Neuron (in vitro differentiated cells): Measurements from ENCODE around the gene ARHGAP24.

Experiments used
- H2AFZ ChIP-seq: one replicate; pipeline ENCODE4 v1.6.1; 2013; ENCODE audit warnings: low read depth, mild to moderate bottlenecking, inconsistent platforms, low read length, moderate library complexity
- H3K27me3 ChIP-seq: one replicate; pipeline ENCODE4 v1.6.1; 2013; ENCODE audit warnings: low read length; ENCODE audit not compliant: insufficient read depth
- H3K36me3 ChIP-seq: one replicate; pipeline ENCODE4 v1.6.1; 2013; ENCODE audit warnings: low read length; ENCODE audit not compliant: insufficient read depth
- H3K4me1 ChIP-seq: one replicate; pipeline ENCODE4 v1.6.1; 2013; ENCODE audit warnings: low read length; ENCODE audit not compliant: insufficient read depth
- H3K4me3 ChIP-seq: 2 replicates; pipeline ENCODE4 v1.5.1; 2013; ENCODE audit warnings: mild to moderate bottlenecking, low read length, moderate library complexity
- H3K9me3 ChIP-seq: one replicate; pipeline ENCODE4 v1.6.1; 2013; ENCODE audit warnings: low read length

ARHGAP24 gene

DNA sequence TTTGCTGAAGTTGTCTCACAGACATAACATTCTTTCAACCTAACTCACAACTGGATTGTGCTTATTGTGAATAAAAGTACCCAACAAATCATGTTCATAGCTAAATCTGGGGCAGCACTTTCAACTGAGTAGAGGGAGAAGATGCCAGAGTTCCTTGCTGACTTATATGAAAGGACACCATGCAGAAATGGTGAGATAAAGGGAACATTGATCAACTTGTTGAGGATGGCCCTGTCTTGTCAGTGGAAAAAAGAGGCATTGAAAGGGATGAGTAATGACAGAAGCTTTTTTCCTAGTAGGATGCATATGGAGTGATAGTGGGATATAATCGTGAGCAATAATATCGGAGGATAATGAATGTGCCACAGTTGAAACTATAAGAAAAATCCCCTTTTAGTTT, 221.7 kb downstream of the ARHGAP24 start:
- Histone ChIP-seq H3K4me3 (no peak overlapping the region), H3K4me1 (no peaks in the 10 kb centered on the region), H3K36me3 (no peaks in the 10 kb centered on the region), H3K27me3 (no peaks in the 10 kb centered on the region), H3K9me3 (no peaks in the 10 kb centered on the region), H2AFZ (no peak overlapping the region)

DNA sequence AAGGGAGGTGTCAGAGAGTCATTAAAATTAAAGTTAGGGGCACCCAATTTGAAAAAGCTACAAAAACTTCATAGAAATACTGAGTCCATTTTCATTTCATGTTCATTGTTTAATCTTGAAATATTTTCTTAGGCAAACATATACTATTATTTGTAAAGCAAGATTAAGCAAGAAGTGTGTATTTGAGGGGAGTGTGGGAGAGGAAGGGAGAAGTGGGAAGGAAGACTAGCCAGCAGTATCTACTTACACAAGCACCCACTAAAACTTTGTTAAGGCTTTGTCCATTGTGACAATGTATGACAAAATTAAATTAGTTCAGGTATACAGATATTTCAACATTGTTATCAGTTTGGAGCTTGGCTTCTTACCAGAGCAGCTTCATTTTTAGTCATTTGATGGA, 222.9 kb downstream of the ARHGAP24 start:
- Histone ChIP-seq H3K27me3 (no peaks in the 10 kb centered on the region), H3K9me3 (no peaks in the 10 kb centered on the region)

DNA sequence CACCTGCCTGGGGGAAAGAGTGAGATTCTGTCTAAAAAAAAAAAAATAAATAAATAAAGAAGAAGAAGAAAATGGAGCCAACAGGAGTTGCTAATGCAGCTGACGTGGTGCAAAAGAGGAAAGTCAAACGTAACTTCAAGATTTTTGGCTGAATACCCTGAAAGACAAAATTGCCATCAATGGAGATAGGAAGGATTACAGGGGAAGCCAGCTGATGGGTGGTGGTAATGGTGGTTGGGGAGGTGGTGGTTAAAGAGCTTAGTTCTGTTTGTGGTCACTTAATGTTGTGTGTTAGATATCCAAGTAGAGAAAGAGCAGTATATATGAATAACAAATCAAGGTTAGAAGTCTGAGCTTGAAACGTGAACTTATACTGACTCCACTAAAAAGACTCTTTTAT, 225.4 kb downstream of the ARHGAP24 start:
- Histone ChIP-seq H3K9me3 (no peaks in the 10 kb centered on the region), H3K36me3 (no peaks in the 10 kb centered on the region), H3K4me1 (peaks cover 16% of the 10 kb centered on the region), H3K4me3 (no peak overlapping the region), H2AFZ (no peak overlapping the region), H3K27me3 (no peaks in the 10 kb centered on the region)

More for the DNA sequence above, 222.9 kb downstream of the ARHGAP24 start:
- Histone ChIP-seq H3K4me3 (no peak overlapping the region), H3K4me1 (peaks cover 9% of the 10 kb centered on the region), H2AFZ (no peak overlapping the region), H3K36me3 (no peaks in the 10 kb centered on the region)

DNA sequence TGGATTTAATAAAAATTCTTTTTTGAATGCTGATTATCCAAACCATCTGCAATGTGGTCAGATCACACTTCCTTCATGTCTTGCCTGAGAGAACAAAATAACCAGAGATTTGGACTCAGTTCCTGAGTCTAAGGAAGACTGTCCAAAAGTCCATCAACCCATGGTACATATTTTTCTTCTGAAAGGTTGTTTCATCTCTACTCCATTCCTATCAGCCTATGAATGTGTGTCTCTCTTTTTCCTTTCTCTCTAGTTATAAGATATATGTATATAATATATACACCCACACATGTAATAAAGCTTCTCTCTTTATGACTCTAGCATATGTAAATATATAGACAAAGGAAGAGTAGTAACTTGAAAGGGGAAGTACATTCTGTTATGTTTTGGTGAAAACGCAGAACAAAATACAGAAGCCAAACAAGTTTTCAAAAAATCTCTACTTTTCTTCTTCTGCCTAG, 226.9 kb downstream of the ARHGAP24 start:
- Histone ChIP-seq H3K4me3 (no peak overlapping the region), H3K4me1 (peaks cover 16% of the 10 kb centered on the region), H3K27me3 (no peaks in the 10 kb centered on the region), H2AFZ (no peak overlapping the region), H3K9me3 (no peaks in the 10 kb centered on the region), H3K36me3 (no peaks in the 10 kb centered on the region)

DNA sequence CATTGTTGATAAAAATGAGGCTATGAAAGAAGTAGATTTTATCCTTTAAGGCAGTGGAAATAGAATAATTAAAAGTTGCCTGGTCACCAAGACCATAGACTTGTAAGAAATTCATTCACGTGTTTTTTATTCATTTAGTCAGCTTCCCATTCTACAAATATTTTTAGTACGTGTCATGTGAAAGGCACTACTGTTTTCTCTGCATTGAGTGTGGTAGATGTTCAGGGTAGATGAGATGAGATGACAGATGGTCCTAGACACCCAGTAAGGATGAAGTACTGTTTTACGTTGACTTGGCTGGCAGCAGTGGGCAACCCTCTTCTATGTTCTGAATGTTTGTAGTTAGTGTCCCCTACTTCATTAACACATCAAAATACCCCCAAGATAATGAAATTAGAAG, 228.1 kb downstream of the ARHGAP24 start:
- Histone ChIP-seq H3K9me3 (no peaks in the 10 kb centered on the region), H3K27me3 (no peaks in the 10 kb centered on the region), H3K36me3 (no peaks in the 10 kb centered on the region), H3K4me1 (peaks cover 16% of the 10 kb centered on the region), H3K4me3 (no peak overlapping the region), H2AFZ (no peak overlapping the region)

DNA sequence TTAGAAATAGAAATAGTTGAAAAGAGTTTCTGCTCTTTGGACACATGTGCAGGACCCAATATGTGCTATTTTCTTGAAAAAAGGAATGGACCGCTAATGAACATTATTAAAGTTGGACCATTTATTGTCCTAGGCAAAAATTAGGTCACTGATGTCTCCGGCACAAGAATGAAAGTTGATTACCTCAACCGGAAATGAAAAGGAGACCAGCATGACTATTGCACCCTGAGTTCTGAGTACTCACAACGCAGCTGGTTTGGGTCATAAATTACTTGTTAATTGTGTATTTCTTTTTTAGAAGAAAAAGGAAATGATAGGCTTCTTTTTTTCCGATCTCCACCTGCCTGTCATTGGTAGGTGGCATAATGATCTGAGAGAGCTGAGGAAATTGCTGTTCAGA, 232.7 kb downstream of the ARHGAP24 start:
- Histone ChIP-seq H3K9me3 (no peaks in the 10 kb centered on the region), H3K4me1 (peaks cover 14% of the 10 kb centered on the region), H3K27me3 (no peaks in the 10 kb centered on the region), H3K36me3 (no peaks in the 10 kb centered on the region), H2AFZ (no peak overlapping the region), H3K4me3 (no peak overlapping the region)

DNA sequence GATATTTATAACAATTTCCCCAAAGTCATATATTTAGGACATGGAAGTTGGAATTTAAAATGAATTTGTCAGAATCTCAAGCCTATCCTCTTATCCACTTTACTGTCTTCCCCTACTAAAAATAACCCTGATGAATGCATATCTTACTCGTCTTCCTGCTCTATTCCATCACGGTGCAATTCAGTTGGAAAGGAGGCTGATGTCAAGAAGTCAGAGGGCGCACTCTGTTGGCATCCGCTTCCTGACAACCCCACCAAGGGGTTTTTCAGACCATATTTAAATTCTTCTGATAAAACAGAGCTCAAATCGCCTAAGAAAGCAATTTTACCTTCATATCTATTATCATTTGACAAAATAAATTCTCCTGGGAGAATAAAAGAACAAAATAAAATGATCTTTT, 233.5 kb downstream of the ARHGAP24 start:
- Histone ChIP-seq H3K36me3 (no peaks in the 10 kb centered on the region), H3K27me3 (no peaks in the 10 kb centered on the region), H3K4me1 (peaks cover 6% of the 10 kb centered on the region), H2AFZ (no peak overlapping the region), H3K9me3 (no peaks in the 10 kb centered on the region), H3K4me3 (no peak overlapping the region)

DNA sequence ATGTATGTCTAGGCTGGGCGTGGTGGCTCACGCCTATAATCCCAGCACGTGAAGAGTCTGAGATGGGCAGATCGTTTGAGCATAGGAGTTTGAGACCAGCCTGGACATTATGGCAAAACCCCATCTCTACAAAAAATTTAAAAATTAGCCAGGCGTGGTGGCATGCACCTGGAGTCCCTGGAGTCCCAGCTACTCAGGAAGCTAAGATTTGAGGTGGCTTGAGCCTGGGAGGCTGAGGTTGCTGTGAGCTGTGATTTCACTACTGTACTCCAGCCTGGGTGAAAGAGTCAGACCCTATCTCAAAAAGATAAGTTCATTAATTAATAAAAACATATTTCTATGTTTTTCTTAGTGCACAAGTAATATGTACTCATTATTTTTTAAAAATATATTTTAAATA, 238.1 kb downstream of the ARHGAP24 start:
- Histone ChIP-seq H3K27me3 (no peaks in the 10 kb centered on the region), H2AFZ (no peak overlapping the region), H3K4me3 (no peak overlapping the region), H3K4me1 (peaks cover 5% of the 10 kb centered on the region), H3K36me3 (no peaks in the 10 kb centered on the region), H3K9me3 (no peaks in the 10 kb centered on the region)

DNA sequence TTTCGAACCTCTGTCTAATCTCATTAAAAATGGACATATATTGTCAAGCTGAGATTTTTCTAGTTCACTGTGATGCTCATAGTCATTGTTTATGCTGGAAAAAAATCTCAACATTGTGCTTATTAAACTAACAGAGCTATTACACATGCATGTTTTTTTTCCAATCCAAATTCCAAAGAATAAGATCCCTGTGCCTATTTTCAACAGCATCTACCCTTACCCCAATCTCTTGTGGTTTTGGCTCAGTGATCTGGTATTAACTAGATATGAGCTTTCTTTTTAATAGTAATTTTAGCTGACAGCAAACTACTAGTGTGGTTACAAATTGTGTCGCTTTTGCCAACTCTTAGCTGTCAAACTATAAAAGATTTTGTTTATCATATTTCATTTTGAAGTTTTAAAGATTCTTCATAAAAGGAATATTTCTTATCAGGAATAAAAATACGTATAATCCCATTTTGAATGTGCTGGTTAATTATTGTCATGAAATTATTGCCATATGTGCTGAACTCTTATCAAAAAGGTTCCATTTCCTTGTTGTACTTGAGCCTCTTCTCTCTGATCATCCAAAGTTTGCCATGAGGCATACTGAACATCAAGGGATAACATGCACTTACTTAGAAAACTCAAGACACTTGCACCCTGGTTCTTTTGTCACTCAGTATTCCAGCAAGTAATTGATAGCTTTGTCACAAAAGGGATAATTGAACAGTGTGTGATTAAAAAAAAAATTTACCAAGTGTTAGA, 241.2 kb downstream of the ARHGAP24 start:
- no peak overlapping the region for H3K4me3 ChIP-seq
- no peaks in the 10 kb centered on the region for H3K9me3 ChIP-seq
- H3K36me3 ChIP-seq = no peaks in the 10 kb centered on the region
- no peaks in the 10 kb centered on the region for H3K4me1 ChIP-seq
- H3K27me3 ChIP-seq = no peaks in the 10 kb centered on the region
- H2AFZ ChIP-seq = no peak overlapping the region

DNA sequence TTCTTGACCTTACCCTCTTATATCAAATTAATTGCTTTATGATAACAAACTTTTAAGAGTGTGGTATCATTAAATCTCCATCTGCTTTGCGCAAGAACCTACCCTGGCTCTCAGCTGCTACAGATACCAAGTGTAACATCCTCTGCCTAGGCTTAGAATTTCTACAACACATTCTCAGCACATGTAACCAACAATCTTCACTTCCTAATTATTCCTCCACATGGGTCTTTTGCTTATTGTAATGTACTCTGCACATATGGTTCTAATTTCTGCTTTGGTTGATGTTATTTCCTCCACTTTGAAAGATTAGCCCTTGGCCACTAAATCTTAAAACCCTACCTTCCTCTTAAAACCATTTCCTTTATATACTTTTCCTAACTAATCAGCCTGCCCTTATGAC, 242.4 kb downstream of the ARHGAP24 start:
- no peak overlapping the region for H3K4me3 ChIP-seq
- H3K36me3 ChIP-seq = no peaks in the 10 kb centered on the region
- H3K4me1 ChIP-seq = no peaks in the 10 kb centered on the region
- no peak overlapping the region for H2AFZ ChIP-seq
- H3K9me3 ChIP-seq = no peaks in the 10 kb centered on the region
- no peaks in the 10 kb centered on the region for H3K27me3 ChIP-seq

DNA sequence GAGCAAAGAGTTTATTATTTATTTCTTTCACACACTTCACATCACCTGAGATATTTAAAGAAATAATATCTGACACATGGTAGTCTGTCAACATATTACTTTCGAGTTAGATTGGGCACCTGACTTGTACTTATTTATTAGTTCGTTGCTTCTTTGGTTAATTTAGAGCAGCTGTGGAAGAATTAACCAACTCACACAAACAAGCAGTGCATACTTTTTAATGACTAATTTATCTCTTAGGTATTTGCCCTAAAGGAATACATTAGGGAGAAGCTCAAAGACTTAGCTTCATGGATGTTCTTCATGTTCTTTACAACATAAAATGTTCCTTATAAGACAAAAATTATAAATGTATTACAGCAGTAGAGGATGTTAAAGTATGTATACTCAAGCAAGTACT, 242.9 kb downstream of the ARHGAP24 start:
- H3K27me3 ChIP-seq = no peaks in the 10 kb centered on the region
- no peaks in the 10 kb centered on the region for H3K4me1 ChIP-seq
- H3K36me3 ChIP-seq = no peaks in the 10 kb centered on the region
- H3K4me3 ChIP-seq = no peak overlapping the region
- H2AFZ ChIP-seq = no peak overlapping the region
- H3K9me3 ChIP-seq = no peaks in the 10 kb centered on the region

DNA sequence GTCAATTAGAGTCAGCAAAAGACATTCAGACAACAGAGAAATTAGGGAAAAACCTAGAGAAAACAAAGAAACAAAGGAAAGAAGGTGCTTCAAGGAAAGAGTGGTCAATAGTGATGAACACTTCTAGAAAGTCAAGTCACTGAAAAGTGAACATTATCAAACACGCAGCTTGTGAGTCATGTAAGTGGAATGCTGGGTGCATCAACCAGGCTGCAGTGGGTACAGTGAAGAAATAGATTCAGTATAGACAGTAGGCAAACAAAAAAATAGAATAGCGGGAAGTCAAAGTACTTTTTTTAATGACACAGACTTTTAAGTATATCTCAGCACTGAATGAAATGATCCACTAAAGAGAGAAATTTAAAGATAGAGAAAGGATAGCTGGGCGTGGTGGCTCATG, 245.8 kb downstream of the ARHGAP24 start:
- Histone ChIP-seq H3K4me1 (no peaks in the 10 kb centered on the region), H3K27me3 (no peaks in the 10 kb centered on the region), H3K36me3 (no peaks in the 10 kb centered on the region), H3K9me3 (no peaks in the 10 kb centered on the region), H2AFZ (no peak overlapping the region), H3K4me3 (no peak overlapping the region)

DNA sequence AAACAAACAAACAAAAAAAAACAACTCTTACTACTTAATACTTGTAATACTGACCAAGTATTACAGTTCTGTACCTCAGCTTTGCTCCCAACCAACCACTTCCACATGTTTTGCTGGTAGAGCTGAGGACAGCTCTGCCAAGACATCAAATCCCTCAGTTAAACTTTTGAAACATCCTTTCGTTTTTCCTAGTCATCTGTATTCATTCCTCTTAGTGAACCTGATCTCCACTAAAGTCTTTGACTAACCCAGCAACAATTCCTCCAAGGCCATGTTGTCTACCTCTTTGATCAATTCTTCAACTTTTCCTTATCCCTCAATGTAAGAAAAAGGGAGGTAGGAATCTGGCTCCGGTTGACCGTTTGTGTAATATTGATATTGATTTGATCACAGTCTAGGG, 247.5 kb downstream of the ARHGAP24 start:
- H3K4me3 ChIP-seq = no peak overlapping the region

DNA sequence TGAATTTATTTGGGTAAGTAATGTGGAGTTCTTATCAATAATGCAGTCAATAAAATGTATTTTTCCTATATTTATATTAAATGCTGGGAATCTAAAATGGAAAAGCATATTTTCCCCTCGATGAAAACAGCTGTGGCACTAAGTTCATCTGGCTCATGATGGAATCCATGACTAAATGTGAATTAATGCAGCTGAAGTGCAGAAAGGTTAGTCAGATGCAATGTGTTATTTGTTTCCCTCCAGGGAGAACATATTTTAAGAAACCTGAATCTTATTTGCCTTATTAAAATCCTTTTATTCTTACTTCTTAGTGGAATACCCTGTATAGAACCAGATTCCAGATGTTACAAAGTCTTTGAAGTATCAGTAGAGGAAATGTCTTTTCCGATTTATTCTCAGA, 247.9 kb downstream of the ARHGAP24 start:
- Histone ChIP-seq H3K4me3 (no peak overlapping the region), H3K36me3 (no peaks in the 10 kb centered on the region), H2AFZ (no peak overlapping the region), H3K4me1 (no peaks in the 10 kb centered on the region), H3K27me3 (no peaks in the 10 kb centered on the region), H3K9me3 (no peaks in the 10 kb centered on the region)

More for the DNA sequence above, 247.5 kb downstream of the ARHGAP24 start:
- Histone ChIP-seq H3K9me3 (no peaks in the 10 kb centered on the region), H3K27me3 (no peaks in the 10 kb centered on the region), H2AFZ (no peak overlapping the region), H3K36me3 (no peaks in the 10 kb centered on the region), H3K4me1 (no peaks in the 10 kb centered on the region)
